Germinal center (tissue), 1 donor: ENCODE measurements around the gene ELFN1.

Source experiments
- DNase-seq: peaks from one replicate; pipeline ENCODE4 v3.0.0; 2012; ENCODE audit warnings: mixed read lengths, low spot score

ELFN1 gene

GRCh38 chr7:1643270-1644092 lies 26.6 kb upstream of the ELFN1 start:
- DNase-seq = no peak

GRCh38 chr7:1644341-1645070 lies 25.6 kb upstream of the ELFN1 start:
- DNase-seq = no peak

GRCh38 chr7:1645071-1645409 lies 25.0 kb upstream of the ELFN1 start:
- DNase-seq = no peak

- DNase-seq = no peak
These were observed 24.6 kb upstream of the ELFN1 start for GRCh38 chr7:1645476-1645875.

GRCh38 chr7:1646391-1646790 lies 23.7 kb upstream of the ELFN1 start:
- DNase-seq = no peak

GRCh38 chr7:1646957-1647891 lies 22.9 kb upstream of the ELFN1 start:
- DNase-seq = no peak

GRCh38 chr7:1647961-1648672 lies 22.0 kb upstream of the ELFN1 start:
- no peak for DNase-seq

GRCh38 chr7:1649751-1650326 lies 20.2 kb upstream of the ELFN1 start:
- DNase-seq = no peak

GRCh38 chr7:1650363-1651030 lies 19.6 kb upstream of the ELFN1 start:
- DNase-seq = no peak

- no peak for DNase-seq
These were observed 19.0 kb upstream of the ELFN1 start for GRCh38 chr7:1651031-1651446.

GRCh38 chr7:1651891-1652290 lies 18.2 kb upstream of the ELFN1 start:
- DNase-seq = no peak

GRCh38 chr7:1653500-1653899 lies 16.6 kb upstream of the ELFN1 start:
- no peak for DNase-seq

GRCh38 chr7:1654111-1654510 lies 16.0 kb upstream of the ELFN1 start:
- DNase-seq = no peak

GRCh38 chr7:1654738-1655475 lies 15.2 kb upstream of the ELFN1 start:
- DNase-seq = no peak

GRCh38 chr7:1659696-1660095 lies 10.4 kb upstream of the ELFN1 start:
- DNase-seq = no peak

GRCh38 chr7:1661461-1661860 lies 8.6 kb upstream of the ELFN1 start:
- no peak for DNase-seq

GRCh38 chr7:1662101-1662500 lies 8.0 kb upstream of the ELFN1 start:
- DNase-seq = no peak

- DNase-seq = no peak
These were observed 7.3 kb upstream of the ELFN1 start for GRCh38 chr7:1662767-1663166.

- no peak for DNase-seq
These were observed 6.9 kb upstream of the ELFN1 start for GRCh38 chr7:1663223-1663622.
